T1000 (cell line): ENCODE results near the gene FRAS1.
A peak's percentile ranks its signal among the peaks of the same experiment; 100 is the strongest.
"Not testable (repeated sequence)": the region's sequence is repeated elsewhere in the genome, so short reads cannot be mapped to it uniquely, and the experiment has no call there.

Experiments used
- DNase-seq: peaks from one replicate; lab custom pipeline; 2025; ENCODE audit warnings: mixed read lengths; lab: John Stamatoyannopoulos, UW

FRAS1 gene

DNA sequence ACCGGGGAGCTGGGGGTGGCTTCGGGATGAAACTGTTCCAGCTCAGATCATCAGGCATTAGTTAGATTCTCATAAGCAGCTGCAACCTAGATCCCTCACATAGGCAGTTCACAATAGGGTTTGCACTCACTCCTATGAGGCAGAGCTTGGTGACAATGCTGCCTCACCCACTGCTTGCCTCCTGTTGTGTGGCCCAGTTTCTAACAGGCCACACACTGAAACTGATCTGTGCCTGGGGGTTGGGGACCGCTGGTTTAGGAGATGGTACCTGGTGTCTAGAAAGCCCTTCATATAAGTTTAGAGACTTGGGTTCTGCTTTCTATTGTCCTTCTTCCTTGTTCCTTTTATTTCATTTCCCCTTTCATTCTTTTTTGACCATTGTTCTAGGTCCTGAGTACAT is 234.2 kb downstream of the FRAS1 start:
- no peak for DNase-seq

DNA sequence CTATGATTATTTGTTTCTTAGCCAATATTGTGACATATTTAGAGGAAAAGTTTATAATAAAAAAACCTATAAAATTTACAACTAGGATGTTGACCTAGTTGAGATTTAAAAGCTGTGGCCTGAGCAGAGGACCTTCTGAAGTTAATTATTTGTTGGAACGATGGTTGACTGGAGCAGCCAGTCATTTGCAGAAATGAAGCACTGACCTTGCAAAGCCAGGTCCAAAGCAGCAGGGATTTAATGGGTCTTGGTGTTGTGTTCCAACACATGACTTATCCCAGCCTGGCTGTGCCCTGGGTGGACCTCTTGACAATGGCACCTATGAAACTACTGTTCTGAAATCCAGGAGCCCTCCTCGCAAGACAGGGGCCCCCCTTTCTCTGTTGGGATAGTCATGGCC is 235.2 kb downstream of the FRAS1 start:
- DNase-seq: no peak

DNA sequence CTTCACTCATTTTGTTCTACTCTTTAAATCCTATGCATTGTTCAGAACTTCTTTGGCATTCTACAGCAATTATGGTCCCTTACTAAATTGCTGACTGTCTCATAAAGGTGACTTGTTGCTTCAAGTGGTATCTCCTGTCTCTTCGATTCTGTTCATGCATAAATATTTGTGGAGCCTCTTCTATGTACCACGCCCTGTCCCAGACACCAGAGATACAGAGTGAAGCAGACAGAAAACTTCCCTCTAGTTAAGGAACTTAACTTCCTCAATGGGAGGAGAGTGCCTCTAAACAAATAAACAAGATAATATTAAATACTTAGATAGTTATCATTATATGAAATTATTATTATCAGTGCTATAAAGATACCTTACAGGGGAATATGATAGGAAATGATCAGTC is 235.7 kb downstream of the FRAS1 start:
- DNase-seq: no peak

DNA sequence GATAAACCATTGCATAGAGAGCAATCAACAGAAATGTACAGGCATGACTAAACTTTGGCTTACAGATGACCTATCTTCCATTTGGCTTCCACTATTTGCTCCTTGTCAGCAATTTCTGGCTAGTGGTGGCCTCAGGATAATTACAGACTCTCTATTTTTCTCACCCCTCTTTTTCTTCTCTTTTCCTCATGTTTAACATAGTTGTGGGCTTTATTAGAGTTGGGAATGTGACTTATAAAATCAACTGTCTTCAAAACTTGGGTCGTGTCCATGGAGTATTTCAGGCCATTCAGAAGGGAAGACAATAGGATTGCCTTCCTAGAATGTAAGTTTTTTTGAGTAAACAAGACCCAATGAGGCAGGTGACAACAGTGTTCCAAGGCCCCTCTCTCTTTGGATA is 236.2 kb downstream of the FRAS1 start:
- DNase-seq: no peak

DNA sequence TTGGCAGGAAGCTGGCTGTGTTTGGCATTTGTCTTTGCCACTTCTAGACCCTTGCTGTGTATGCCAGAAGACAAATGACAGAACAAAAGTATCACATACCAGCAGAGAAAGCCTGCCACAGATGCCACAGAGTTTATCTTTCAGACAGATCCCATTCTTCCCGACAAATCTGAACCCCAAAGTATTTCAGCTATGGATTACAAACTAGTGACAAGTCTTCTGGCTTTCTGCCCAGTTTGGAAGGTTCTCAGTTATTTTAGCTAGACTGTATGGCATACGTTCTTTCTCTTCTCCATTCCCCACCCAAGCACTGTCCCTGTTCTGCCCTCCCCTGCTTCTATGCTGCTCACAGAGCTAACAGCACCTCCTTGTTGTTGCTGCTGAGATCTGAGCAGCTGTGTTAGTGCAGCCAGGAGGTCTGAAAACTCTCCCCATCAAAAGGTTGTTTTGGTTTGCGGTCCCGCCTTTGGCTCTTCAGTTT is 236.7 kb downstream of the FRAS1 start:
- peak; percentile 52 for DNase-seq

DNA sequence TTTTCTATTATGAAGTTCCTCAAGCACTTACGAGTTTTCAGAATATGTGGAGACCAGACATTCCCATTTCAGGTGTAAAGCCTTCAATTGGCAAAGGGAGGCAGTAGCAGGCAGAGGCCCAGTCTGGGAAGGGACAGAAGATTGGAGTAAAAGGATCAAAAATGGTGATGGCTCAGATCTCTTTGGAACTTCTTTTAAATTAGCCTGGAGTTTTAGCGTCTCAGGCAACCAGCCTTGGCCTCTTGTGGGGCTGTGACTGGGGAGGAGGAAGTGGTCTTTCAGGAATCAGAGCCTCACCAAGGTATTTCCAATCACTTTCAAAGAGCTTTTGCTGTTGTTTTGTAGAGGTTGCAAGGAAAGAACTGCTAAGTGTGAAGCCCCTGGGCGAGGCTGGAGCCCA is 239.1 kb downstream of the FRAS1 start:
- DNase-seq: no peak

DNA sequence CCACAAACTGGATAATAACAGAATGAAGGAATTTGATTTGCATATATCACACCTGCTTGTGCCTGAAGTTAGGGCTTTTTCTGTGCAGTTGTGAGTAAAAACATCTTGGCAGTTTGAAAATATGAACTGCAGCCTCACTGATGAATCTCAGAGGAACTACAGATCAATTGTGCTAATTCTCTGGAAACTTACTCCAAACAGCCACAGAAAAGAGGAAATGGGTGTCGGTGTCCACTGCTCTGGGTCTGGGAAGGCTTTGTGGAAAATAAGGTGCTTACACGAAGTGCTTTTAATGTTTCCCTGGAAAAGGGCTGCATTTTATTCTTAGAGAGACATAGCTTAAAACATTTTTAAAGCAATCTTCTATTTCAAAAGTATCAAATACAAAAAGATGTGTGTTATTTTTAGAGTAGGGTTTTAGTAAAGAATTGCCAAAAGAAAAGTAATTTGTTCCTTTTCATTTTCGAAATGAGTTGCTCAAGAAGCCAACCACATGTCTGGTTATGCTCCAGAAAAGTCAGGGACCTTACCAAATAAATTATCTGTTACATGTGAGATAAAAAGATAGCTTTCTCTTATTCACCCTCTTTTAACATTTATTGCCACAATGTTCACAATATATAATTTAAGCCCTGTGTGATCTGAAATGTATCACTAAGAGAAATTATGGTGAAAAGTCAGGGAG is 240.1 kb downstream of the FRAS1 start:
- DNase-seq: no peak

DNA sequence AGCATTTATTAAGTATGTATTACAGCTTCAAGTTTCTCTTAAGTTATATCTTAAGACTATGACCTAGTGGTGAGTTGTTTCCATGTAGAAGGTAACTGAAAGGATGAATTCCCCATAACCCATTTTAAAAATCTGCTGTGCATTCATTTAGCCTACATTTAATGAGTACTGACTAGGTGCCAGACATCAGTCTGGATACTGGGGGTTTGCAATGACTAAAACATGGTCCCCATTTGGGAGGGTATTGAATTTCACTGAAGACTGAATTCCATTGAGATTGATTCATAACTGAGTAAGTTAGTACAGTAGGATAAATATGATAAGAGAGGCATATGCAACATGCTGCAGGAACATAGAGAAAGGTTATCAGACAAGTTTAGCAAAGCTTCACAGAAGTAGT is 241.5 kb downstream of the FRAS1 start:
- DNase-seq: no peak

DNA sequence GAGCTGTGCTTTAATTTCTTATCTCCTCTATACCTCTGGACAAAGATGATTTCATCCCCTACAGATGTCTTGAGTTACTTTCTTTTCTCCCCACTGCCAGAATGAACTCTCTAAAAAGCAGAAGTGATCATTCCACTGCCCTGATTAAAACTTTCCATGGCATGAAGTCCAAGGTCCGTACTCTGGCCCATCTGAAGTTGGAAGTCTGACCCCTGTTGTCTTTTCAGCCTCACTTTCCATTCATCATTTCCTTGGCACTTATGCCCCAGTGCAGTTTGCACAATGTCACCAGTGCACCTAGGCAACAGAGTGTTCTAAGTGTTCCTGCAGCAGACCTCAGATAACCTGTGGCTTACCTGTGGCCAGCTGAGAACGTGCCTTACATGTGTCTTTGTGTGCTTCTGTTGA is 242.4 kb downstream of the FRAS1 start:
- DNase-seq: no peak

DNA sequence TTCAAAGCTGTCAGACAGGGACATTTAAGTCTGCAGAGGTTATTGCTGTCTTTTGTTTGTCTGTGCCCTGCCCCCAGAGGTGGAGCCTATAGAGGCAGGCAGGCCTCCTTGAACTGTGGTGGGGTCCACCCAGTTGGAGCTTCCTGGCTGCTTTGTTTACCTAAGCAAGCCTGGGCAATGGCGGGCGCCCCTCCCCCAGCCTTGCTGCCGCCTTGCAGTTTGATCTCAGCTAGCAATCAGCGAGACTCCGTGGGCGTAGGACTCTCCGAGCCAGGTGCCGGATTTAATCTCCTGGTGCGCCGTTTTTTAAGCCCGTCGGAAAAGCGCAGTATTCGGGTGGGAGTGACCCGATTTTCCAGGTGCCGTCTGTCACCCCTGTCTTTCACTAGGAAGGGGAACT is 250.1 kb downstream of the FRAS1 start:
- DNase-seq: not testable (repeated sequence)

DNA sequence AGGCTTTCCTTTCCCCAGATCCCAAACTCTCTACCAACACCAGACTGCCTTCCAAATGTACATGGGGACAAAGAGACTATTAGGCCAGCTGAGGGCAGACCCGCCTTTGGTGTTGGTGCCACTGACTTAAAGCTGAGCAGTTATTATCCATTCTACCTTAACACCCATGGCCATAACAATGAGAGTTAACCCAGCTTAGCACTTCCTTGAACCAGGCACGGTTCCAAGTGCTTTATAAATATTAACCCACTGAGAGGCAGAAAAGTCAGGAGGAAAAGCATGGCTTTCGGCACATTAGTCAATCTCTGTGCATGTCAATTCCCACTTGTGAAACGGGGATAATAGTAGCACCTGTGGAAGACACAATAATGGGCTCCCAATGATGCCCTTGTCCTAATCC is 251.4 kb downstream of the FRAS1 start:
- no peak for DNase-seq

DNA sequence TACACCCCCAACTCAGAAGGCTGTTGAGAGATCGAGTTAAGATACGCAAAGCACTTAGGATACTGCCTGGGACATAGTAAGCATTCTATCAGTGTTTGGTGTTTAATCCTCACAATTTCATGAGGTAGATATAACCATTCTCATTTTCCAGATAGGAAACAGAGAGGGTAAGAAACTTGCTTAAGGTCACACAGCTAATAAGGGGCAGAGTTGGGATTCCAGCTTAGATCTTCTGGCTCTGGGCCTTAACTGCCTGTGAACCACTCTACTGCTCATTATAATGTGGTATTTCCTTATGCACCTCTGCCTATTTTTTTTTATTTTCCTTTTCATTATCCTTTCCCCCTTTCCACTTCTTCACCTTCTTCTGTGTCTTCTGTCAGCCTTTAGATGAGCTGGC is 252.2 kb downstream of the FRAS1 start:
- DNase-seq: no peak

DNA sequence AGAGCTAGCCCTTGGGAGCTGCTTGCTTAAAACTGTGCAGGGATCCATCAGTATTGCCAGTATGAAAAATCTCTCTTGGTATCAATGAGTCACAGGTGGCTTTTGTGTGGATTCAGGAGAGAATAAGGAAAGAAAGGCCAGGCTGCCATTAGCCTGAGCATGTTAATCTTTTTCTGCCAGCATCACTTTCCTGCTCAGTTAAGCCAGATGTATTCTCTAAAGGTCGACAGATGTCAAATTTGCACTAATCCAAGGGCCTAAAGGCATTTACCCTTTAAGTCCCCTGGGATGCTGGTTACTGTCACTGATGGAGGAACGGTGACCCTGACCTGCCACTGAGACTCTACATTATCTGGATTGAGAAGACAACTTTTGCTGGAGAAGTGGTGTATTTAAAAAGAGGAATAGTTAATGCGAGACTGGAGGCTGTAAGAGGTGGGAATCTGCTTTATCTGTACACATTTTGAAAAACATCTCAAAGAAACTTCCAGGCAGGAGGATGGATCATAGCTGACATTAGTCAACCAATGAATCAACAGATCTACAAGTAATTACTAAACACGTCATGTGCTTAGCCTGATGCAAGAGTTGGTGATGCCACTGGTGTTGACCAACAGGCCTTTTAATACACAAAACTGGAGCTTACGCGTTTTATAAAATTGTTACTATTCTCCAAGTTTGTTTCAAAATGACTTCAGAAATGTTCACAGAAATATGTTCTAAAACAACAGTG is 253.1 kb downstream of the FRAS1 start:
- DNase-seq: no peak

DNA sequence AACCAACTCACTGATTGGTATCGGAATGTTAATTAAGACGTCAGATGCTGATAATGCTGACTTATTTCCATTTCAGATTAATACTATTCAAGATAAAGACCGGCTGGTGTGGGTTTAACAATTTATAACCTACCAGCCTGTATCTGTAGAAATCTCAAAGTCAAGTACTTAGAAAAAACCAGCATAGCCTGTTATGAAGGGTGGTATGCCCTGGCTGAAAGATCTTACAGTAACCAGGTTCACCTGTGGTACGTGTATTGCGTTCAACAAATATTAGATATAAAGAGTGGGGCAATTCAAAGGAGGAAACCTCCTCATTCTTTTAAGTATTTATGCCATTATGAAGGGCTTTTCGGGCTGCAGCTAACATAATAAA is 253.6 kb downstream of the FRAS1 start:
- no peak for DNase-seq

DNA sequence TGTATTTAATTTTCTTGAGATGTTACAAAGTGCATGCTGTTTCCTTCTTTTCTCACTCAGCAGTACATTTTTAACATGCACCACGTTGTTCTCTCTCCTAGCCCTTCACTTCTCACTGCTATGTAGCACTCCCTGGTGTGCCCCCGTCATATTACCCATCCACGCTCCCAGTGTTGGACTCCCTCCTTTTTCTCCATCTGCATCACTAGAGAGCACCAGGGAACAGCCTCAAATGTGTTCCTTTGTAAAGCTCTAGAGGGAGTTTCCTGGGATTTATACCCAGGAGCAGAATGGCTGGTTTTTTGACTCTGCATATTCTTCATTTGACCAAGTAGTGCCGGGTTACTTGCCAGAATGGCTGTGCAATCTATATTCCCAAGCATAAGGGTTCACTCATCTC is 254.2 kb downstream of the FRAS1 start:
- no peak for DNase-seq

DNA sequence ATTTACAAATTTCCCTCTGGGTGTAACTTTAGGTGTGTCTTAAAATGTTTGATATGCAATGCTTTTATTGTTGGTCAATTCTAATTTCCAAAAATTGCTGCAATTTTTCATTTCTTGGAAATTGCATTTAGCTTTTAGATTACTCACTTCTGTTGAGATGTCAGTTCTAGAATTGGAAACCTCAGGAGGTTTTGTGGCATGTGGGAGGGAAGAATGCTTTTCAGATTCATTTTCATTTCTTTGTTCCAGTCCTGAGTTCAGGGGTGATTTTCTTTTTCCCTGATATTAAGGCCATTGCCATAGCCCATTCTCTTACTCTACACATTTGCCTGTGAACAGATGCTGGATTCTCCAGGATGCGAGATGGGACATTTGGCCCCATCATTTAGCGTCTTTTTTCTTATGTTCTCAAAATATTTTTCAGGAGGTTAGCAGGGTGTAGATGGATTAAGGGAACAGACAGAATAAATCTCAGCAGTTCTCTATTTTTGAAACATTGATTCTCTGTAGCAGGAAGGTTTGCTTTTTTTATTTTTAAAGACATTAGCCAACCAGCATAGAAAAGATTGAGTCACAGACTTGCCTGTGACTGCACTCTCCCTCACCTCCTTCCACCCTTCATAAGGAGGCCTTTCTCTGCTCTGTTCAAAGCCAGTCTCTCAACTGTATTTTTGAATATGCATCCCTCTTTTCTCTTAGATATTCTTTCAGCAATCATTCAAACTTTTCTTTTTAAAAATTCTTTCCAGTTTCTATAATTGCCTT is 256.0 kb downstream of the FRAS1 start:
- no peak for DNase-seq

DNA sequence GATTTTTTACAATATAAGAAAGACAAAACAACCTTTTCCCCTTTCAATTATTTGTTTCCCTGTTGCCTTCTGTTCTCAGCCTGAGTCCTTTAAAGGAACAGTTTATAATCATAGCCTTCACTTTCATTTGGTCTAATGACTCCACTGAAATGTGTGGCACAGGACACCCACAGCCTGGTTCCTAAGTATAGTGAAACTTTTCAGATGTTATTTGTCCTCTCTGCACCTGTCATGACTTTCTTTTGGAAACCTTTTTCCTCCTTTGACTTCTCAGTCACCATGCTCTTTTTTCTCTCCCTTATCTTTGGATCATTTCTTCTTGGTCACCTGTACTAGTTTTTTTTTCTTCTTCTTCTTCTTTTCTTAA is 256.6 kb downstream of the FRAS1 start:
- DNase-seq: no peak

DNA sequence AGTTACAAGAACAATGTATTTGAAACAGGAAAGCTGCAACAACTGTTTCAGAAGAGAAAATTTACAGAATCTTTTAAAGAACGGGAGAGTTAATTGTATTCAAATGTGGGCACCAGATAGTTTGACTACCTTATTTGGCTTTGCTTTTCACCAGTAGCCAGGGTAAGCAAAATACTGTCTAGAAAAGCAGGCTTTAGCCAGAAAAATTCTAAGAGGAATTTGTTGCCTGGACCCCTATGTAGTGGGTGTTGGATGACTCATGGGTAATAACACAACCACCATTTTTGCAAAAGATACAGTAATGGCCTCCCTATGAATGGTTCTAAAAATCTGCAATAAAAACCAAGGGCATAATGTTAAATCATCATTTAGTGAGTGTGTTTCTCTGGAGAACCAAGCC is 261.0 kb downstream of the FRAS1 start:
- DNase-seq: no peak

DNA sequence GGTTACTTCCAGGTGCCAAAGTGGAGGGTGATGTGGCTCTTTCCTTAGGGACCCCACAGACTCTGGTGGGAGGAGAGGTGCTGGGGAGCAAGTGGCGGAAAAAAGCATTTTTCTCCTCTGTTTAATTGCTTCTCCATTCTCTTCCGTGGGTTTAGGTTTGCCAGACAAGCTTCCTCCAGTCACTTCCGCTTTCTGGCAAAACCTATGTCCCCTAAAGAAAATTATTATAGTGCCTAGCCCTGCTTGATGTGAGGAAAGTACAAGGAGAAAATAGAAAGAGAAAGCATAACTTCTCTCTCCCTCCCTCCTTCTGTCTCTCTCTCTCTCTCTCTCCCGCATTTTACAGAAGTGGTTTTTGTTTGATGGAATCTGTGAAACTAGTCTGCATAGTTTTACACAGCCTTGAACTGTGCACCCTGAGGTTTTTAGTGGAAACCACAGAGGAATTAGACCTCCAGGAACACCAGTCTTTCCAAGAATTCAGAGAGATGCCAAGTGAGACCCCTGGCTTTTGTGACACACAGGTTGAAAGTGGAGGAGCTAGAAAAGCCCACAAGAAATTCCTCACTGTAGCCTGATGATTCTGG is 263.3 kb downstream of the FRAS1 start:
- DNase-seq: no peak

DNA sequence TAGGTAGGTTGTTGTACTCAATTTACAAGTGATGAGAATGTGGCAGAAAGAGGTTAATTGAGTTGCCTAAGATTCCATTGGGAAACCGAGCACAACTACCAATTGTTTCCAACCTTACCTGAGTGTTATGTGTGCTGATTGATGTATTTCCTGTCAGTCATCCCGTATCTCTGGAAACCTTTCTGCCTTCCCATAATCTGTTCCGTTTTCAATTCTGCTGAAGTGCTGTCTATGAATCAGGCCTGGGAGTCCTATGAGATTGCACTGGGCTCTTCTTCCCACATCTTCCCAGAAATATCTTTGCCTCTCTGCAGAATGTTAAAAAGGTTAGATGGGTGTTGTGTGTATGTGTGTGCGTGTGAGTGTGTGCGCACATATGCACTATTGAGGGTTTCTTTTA is 264.9 kb downstream of the FRAS1 start:
- no peak for DNase-seq

DNA sequence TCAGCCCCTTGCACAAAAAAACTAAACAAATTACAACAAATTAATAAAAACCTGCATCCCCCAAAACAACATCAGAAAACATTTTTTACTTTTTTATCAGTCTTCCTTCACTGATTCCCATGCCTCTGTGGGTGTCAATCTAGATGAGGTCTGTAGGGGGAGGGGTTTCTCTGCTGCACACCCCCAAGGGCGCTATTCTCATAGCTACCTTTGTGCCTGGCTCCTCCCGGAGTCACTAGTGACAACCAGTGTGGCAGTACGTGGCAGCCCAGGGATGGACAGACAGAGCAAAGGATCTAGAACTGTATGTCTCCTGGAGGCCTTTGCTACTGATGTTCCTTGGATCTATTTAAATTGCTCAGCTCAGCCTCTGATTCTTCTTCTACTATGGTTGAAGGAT is 266.3 kb downstream of the FRAS1 start:
- no peak for DNase-seq

DNA sequence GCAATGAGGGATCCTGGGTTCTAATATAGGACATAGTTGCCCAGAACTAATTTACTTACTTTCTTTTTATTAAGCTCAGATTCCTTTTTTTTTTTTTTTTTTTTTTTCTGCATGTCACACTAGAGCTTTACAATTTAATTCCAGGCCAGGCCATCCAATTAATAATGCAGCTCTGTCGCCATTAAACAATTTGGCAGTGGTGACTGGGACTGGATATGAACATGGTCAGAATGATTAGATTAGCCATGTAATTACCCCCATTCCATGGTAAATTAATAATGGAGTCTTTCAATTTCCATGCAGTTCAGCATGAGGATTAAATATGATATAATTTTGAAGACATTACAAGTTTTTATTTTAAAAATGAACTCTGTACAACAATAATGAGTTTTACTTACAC is 267.5 kb downstream of the FRAS1 start:
- no peak for DNase-seq
